Retinal pigment epithelial cell (primary cell): Measurements from ENCODE around the gene SLC6A16.
"Not testable (repeated sequence)": the region's sequence is repeated elsewhere in the genome, so short reads cannot be mapped to it uniquely, and the experiment has no call there.

Experiments
- DNase-seq: peaks from one replicate; pipeline ENCODE4 v3.0.0-alpha.2; 2010; ENCODE audit warnings: low read depth
- H3K4me3 ChIP-seq: 2 replicates; pipeline ENCODE4 v1.5.1; 2011; ENCODE audit warnings: mild to moderate bottlenecking, low read length, control low read depth, moderate library complexity
- TF ChIP-seq, protein P1 (sequence below): conservative IDR thresholded peaks from 2 replicates; pipeline ENCODE4 v1.5.1; 2011; ENCODE audit warnings: low read depth, low read length, control low read depth, inconsistent platforms

SLC6A16 gene

DNA sequence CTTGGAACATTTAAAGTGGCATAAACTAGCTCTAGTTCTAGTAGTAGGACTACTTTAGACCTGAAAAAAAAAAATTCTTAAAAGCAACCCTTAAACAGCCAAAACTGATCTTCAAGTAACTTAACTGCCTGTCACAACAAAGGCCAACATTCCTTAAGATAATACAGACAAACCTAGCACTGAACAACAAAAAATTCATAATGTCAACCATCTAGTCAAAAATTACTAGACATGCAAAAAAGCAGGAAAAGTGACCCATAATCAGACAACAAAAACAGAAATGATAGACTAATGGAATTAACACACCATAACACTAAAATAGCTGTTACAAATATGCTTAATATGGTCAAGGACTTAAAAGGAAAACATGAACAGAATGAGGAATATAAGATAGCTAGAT is 6.7 kb downstream of the SLC6A16 start:
- DNase-seq, result no peak
- TF ChIP-seq, protein P1, sequence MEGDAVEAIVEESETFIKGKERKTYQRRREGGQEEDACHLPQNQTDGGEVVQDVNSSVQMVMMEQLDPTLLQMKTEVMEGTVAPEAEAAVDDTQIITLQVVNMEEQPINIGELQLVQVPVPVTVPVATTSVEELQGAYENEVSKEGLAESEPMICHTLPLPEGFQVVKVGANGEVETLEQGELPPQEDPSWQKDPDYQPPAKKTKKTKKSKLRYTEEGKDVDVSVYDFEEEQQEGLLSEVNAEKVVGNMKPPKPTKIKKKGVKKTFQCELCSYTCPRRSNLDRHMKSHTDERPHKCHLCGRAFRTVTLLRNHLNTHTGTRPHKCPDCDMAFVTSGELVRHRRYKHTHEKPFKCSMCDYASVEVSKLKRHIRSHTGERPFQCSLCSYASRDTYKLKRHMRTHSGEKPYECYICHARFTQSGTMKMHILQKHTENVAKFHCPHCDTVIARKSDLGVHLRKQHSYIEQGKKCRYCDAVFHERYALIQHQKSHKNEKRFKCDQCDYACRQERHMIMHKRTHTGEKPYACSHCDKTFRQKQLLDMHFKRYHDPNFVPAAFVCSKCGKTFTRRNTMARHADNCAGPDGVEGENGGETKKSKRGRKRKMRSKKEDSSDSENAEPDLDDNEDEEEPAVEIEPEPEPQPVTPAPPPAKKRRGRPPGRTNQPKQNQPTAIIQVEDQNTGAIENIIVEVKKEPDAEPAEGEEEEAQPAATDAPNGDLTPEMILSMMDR, result no peak
- no peak overlapping the region for H3K4me3 ChIP-seq

DNA sequence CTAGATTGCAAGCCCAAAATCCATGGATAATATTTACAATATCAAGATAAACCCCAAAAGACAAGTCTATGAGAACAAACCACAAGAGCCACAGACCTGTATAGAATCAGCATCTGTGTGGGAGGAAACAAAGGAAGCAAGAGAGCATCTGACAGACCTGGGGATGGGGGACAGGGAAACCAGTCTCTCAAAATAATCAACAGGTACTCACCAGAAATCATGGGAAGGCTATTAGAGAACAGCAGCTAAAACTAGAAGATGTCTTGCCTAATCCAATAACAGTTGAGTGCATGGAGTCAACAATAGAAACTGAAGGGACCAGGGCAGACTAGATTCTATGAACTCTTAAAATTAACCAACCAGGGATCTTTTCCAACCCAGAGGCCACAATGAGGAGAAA is 8.7 kb downstream of the SLC6A16 start:
- no peak for DNase-seq
- TF ChIP-seq, protein P1, result no peak
- no peak overlapping the region for H3K4me3 ChIP-seq

DNA sequence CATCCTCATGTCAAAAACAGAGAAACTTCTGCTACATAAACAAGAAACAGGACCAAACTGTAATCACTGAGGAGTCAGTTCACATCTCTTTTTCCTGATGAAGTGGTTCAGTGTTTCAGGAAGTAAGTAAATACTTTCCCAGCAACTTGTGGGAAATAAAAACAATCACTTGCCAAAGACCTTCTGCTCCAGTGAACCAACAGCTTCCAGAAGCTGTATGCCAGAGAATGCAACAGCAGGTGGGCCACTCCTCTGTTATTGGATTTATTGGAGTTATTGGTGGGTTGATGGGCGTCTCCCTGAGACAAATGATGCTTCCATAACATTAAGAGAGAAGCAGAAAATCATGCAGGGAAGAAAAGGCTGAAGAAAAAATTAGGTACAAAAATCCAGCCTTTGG is 9.9 kb downstream of the SLC6A16 start:
- no peak overlapping the region for H3K4me3 ChIP-seq
- no peak for DNase-seq
- TF ChIP-seq, protein P1, result no peak

DNA sequence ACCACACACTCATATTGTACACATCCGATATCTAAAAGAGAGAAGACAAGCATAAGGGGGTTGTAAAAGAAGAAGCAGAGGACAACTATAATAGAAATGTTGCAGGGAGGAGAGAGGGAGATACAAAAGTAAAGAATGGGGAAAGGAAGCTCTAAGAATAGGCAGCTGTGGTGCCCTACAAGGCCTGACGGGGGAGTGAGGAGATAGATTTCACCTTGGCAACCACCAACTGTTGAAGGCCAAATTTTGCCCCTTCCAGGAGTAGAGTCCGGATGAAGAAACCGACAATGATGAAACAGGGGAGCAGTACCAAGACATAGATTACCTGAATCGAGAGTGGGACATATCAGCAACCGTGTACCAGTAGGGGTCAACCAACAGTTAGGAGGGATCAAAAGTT is 15.9 kb downstream of the SLC6A16 start:
- no peak overlapping the region for H3K4me3 ChIP-seq
- no peak for DNase-seq
- TF ChIP-seq, protein P1, result no peak

GRCh38 chr19:49306734-49307133 is 18.3 kb downstream of the SLC6A16 start:
- DNase-seq, H3K4me3 ChIP-seq: not testable (repeated sequence)

GRCh38 chr19:49301866-49302252 is 23.1 kb downstream of the SLC6A16 start:
- no peak overlapping the region for H3K4me3 ChIP-seq

DNA sequence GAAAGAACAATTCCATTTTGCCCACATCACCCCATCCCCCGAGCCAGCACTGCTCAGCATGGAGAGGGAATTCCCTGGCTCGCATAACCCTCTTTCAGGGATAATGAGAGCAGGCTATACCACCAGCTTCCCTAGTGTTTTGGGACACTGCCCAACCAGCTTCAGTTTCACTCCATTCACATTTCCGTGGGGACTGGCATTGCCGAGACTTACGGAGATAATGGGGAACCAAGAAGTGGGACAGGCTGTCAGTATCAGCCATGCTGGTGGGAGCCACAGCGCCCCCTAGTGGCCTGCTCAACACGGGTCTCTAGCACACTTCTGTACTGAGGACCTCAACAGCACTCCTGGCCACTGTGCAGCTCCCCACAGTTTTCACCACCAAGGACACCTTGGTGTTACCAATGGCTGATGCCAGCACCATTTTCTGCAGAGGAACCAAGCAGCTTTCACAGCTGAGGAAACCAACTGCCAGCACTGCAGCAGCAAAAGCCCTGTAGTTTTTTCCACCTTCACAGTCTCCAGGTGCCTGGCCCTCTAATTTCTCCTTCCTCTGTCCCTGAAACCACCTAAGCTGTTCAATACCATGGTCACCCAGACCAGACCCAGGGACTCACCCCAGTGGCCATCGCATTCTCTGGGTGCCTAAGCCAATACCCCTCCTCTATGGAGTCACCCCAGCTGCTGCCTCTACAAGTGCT is 23.7 kb downstream of the SLC6A16 start:
- peak; percentile 4 for DNase-seq
- TF ChIP-seq, protein P1, result peak; percentile 95
- peak overlapping the region; percentile 24 for H3K4me3 ChIP-seq

More at GRCh38 chr19:49301866-49302252, 23.1 kb downstream of the SLC6A16 start:
- TF ChIP-seq, protein P1, result no peak
- DNase-seq, result no peak

GRCh38 chr19:49298653-49299052 is 26.3 kb downstream of the SLC6A16 start:
- not testable (repeated sequence) for DNase-seq, H3K4me3 ChIP-seq
